Measurements from ENCODE around the gene NSMCE4A. TPM values are rescaled to one million over a fixed set of nuclear protein-coding genes. Genes with fewer than 3 reads are reported as not detected.
"Not testable (repeated sequence)": the region's sequence is repeated elsewhere in the genome, so short reads cannot be mapped to it uniquely, and the experiment has no call there.

Gene NSMCE4A
- total RNA-seq, 1 donor from 2014 or later, result 17.6 TPM

GRCh38 chr10:122019414-122019975 lies 44.5 kb upstream of the NSMCE4A start:
- H3K4me3 ChIP-seq (ENCODE audit: low read depth, low read length), result peak overlapping the region; percentile 42
- FAIRE-seq (no peak), DNase-seq (ENCODE audit: low read depth) (peak; percentile 80)
- no peak for TF ChIP-seq CTCF (IDR thresholded peaks at IDR 0.05; ENCODE audit: insufficient read depth, low read length, severe bottlenecking)
- H3K36me3 ChIP-seq (ENCODE audit: control insufficient read depth, insufficient read depth, low read length), result no peaks in the 10 kb centered on the region
- H3K27me3 ChIP-seq (ENCODE audit: control insufficient read depth, insufficient read depth, low read length), result peaks cover 4% of the 10 kb centered on the region

- H3K27me3 ChIP-seq (ENCODE audit: control insufficient read depth, insufficient read depth, low read length), result peaks cover 4% of the 10 kb centered on the region
- FAIRE-seq (no peak), DNase-seq (ENCODE audit: low read depth) (peak; percentile 58)
- TF ChIP-seq CTCF (IDR thresholded peaks at IDR 0.05; ENCODE audit: insufficient read depth, low read length, severe bottlenecking), result no peak
- H3K36me3 ChIP-seq (ENCODE audit: control insufficient read depth, insufficient read depth, low read length), result no peaks in the 10 kb centered on the region
- H3K4me3 ChIP-seq (ENCODE audit: low read depth, low read length), result peak overlapping the region; percentile 42
Measured at GRCh38 chr10:122018951-122019413, 44.0 kb upstream of the NSMCE4A start.

GRCh38 chr10:122018491-122018890 lies 43.5 kb upstream of the NSMCE4A start:
- Histone ChIP-seq H3K36me3 (ENCODE audit: control insufficient read depth, insufficient read depth, low read length) (no peaks in the 10 kb centered on the region), H3K4me3 (ENCODE audit: low read depth, low read length) (no peak overlapping the region), H3K27me3 (ENCODE audit: control insufficient read depth, insufficient read depth, low read length) (peaks cover 4% of the 10 kb centered on the region)
- no peak for DNase-seq (ENCODE audit: low read depth)
- FAIRE-seq, result no peak
- TF ChIP-seq CTCF (IDR thresholded peaks at IDR 0.05; ENCODE audit: insufficient read depth, low read length, severe bottlenecking), result no peak

GRCh38 chr10:122017926-122018325 lies 42.9 kb upstream of the NSMCE4A start:
- H3K4me3 ChIP-seq (ENCODE audit: low read depth, low read length); DNase-seq (ENCODE audit: low read depth); FAIRE-seq; H3K36me3 ChIP-seq (ENCODE audit: control insufficient read depth, insufficient read depth, low read length); H3K27me3 ChIP-seq (ENCODE audit: control insufficient read depth, insufficient read depth, low read length): not testable (repeated sequence)

GRCh38 chr10:122014652-122015248 lies 39.7 kb upstream of the NSMCE4A start:
- FAIRE-seq, result no peak
- peaks cover 2% of the 10 kb centered on the region for H3K27me3 ChIP-seq (ENCODE audit: control insufficient read depth, insufficient read depth, low read length)
- no peaks in the 10 kb centered on the region for H3K36me3 ChIP-seq (ENCODE audit: control insufficient read depth, insufficient read depth, low read length)
- TF ChIP-seq CTCF (IDR thresholded peaks at IDR 0.05; ENCODE audit: insufficient read depth, low read length, severe bottlenecking), result no peak
- no peak for DNase-seq (ENCODE audit: low read depth)
- no peak overlapping the region for H3K4me3 ChIP-seq (ENCODE audit: low read depth, low read length)

- no peak for FAIRE-seq
- no peak overlapping the region for H3K4me3 ChIP-seq (ENCODE audit: low read depth, low read length)
- H3K27me3 ChIP-seq (ENCODE audit: control insufficient read depth, insufficient read depth, low read length), result peaks cover 2% of the 10 kb centered on the region
- no peak for DNase-seq (ENCODE audit: low read depth)
- no peaks in the 10 kb centered on the region for H3K36me3 ChIP-seq (ENCODE audit: control insufficient read depth, insufficient read depth, low read length)
- no peak for TF ChIP-seq CTCF (IDR thresholded peaks at IDR 0.05; ENCODE audit: insufficient read depth, low read length, severe bottlenecking)
Measured at GRCh38 chr10:122013311-122013780, 38.3 kb upstream of the NSMCE4A start.

Data from bronchial epithelial cell (primary cell).